Activated naive CD8-positive, alpha-beta T cell (primary cell): Measurements from ENCODE around the gene PDK4.

Source experiments
- H3K27ac Mint-ChIP-seq: one replicate; pipeline ENCODE4 v1.8.0; 2021; ENCODE audit warnings: mixed read lengths
- H3K27me3 Mint-ChIP-seq: one replicate; pipeline ENCODE4 v1.8.0; 2021; ENCODE audit warnings: mixed read lengths
- H3K36me3 Mint-ChIP-seq: one replicate; pipeline ENCODE4 v1.8.0; 2021; ENCODE audit warnings: mixed read lengths
- H3K4me1 Mint-ChIP-seq: one replicate; pipeline ENCODE4 v1.8.0; 2021; ENCODE audit warnings: low read depth, mixed read lengths
- H3K4me3 Mint-ChIP-seq: one replicate; pipeline ENCODE4 v1.8.0; 2021; ENCODE audit warnings: mild to moderate bottlenecking, mixed read lengths
- H3K9me3 Mint-ChIP-seq: one replicate; pipeline ENCODE4 v1.8.0; 2021; ENCODE audit warnings: low read depth, mixed read lengths

The PDK4 gene

DNA sequence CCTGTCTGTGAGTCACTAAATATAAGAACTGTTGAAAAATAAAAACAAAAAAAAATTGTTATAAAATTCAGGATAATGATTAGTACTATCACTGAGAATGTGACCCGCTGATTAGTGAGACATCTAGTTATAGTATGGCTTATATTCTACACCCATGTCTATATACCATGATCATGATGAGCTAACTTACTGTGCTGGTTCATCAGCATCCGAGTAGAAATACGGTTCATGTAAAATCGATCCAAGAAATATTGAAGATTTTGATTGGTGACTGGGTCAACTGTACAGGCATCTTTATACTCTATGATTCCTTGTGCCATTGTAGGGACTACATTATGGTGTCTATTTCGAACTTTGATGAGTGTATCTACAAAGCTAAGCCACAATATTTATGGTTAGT is 3.7 kb downstream of the PDK4 start:
- Mint-ChIP-seq H3K9me3 (no peaks in the 10 kb centered on the region), H3K27ac (no peak overlapping the region), H3K36me3 (no peaks in the 10 kb centered on the region), H3K4me3 (no peak overlapping the region), H3K27me3 (peaks cover 12% of the 10 kb centered on the region), H3K4me1 (peaks cover 2% of the 10 kb centered on the region)

- Mint-ChIP-seq H3K9me3 (no peaks in the 10 kb centered on the region), H3K4me3 (no peak overlapping the region), H3K4me1 (no peaks in the 10 kb centered on the region), H3K36me3 (no peaks in the 10 kb centered on the region), H3K27me3 (peaks cover 6% of the 10 kb centered on the region), H3K27ac (no peak overlapping the region)
Measured at GRCh38 chr7:95590387-95591248, 5.7 kb downstream of the PDK4 start.

DNA sequence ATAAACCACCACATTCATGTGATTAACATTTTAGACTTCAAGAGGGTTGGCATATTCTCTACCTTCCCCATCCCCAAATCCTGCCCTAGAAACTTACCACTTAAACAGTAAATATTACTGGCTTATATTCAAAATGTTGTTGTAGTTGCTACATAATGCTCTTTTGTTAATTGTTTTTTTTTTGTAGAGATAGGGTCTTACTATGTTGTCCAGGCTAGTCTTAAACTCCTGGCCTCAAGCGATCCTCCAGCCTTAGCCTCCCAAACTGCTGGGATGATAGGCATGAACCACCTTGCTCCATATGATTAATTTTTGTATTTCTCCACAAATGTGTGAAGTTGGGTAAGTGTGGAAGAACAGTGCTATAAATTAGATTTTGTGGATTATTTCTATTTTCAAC is 6.5 kb downstream of the PDK4 start:
- Mint-ChIP-seq H3K36me3 (no peaks in the 10 kb centered on the region), H3K27me3 (no peaks in the 10 kb centered on the region), H3K9me3 (no peaks in the 10 kb centered on the region), H3K27ac (no peak overlapping the region), H3K4me3 (no peak overlapping the region), H3K4me1 (no peaks in the 10 kb centered on the region)

DNA sequence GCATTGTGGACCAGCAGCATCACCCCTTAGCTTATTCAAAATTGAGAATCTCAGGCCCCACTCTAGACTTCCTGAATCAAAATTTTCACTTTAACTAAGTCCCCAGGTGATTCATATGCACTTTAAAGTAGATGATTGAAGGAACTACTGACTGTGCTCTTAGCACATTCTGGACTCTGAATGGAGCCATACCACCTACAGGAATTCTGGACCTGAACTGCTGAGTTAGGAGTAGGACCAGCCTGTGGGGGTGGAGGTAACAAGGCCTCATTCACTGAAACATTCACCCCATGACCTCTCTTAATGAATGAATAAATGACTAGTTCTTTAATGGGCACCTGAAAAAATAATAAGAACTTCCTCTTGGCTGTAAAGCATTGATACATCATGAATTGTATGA is 7.3 kb downstream of the PDK4 start:
- Mint-ChIP-seq H3K36me3 (no peaks in the 10 kb centered on the region), H3K9me3 (no peaks in the 10 kb centered on the region), H3K4me3 (no peak overlapping the region), H3K4me1 (no peaks in the 10 kb centered on the region), H3K27me3 (no peaks in the 10 kb centered on the region), H3K27ac (no peak overlapping the region)

DNA sequence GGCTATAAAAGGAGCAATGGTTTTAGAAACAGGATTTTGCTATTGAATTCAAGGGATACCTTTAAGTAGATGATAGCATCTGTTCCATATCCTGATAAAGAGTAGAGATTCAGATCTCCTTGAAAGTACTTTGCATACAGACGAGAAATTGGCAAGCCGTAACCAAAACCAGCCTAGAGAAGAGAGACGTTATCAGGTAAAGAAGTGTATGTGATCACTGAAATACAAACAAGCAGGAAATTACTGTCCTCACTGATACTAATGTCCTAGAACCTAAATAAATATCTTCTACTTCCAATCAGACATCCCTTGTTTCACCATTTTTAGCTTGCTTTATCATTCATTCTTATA is 9.4 kb downstream of the PDK4 start:
- H3K9me3 Mint-ChIP-seq, result no peaks in the 10 kb centered on the region
- H3K4me3 Mint-ChIP-seq, result no peak overlapping the region
- no peak overlapping the region for H3K27ac Mint-ChIP-seq
- H3K4me1 Mint-ChIP-seq, result no peaks in the 10 kb centered on the region
- H3K27me3 Mint-ChIP-seq, result peaks cover 1% of the 10 kb centered on the region
- H3K36me3 Mint-ChIP-seq, result no peaks in the 10 kb centered on the region

GRCh38 chr7:95585426-95585789 is 10.9 kb downstream of the PDK4 start:
- no peak overlapping the region for H3K4me3 Mint-ChIP-seq
- H3K9me3 Mint-ChIP-seq, result no peaks in the 10 kb centered on the region
- H3K4me1 Mint-ChIP-seq, result no peaks in the 10 kb centered on the region
- H3K36me3 Mint-ChIP-seq, result no peaks in the 10 kb centered on the region
- H3K27ac Mint-ChIP-seq, result no peak overlapping the region
- H3K27me3 Mint-ChIP-seq, result peaks cover 3% of the 10 kb centered on the region

DNA sequence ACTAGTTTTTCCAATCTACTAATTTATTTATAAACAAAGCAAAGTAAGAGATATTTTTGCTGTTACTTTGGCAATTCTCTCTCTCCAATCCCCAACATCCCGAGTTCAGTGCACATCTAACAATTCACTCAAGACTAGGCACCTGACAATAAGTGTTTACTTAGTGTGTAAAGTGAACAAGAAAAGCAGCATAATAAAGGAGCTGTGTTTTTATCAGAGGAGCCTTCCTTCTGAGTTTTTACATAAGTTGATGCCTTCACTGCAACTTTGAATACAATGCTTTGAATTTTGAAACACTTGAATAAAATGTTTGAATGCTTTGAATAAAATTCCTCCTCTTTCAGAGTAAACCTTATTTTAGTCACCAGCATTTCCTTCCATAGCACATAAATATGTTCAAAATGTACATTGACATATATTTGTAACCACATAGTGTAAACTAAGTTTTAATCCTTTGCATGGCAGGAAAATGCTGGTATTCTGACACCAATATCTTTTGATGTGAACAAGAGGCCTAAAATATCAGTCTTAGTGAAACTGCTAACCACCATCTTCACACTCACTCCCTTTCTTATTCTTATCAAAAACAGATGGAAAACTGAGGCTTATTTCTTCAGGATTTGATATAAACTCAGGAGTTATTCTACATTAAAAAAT is 11.4 kb downstream of the PDK4 start:
- no peaks in the 10 kb centered on the region for H3K4me1 Mint-ChIP-seq
- H3K27me3 Mint-ChIP-seq, result peaks cover 3% of the 10 kb centered on the region
- H3K27ac Mint-ChIP-seq, result no peak overlapping the region
- H3K4me3 Mint-ChIP-seq, result no peak overlapping the region
- no peaks in the 10 kb centered on the region for H3K9me3 Mint-ChIP-seq
- no peaks in the 10 kb centered on the region for H3K36me3 Mint-ChIP-seq

- Mint-ChIP-seq H3K4me1 (no peaks in the 10 kb centered on the region), H3K36me3 (no peaks in the 10 kb centered on the region), H3K27me3 (peaks cover 3% of the 10 kb centered on the region), H3K4me3 (no peak overlapping the region), H3K27ac (no peak overlapping the region), H3K9me3 (no peaks in the 10 kb centered on the region)
Measured at GRCh38 chr7:95583834-95584621, 12.3 kb downstream of the PDK4 start.

- Mint-ChIP-seq H3K27me3 (peaks cover 3% of the 10 kb centered on the region), H3K4me1 (no peaks in the 10 kb centered on the region), H3K9me3 (no peaks in the 10 kb centered on the region), H3K27ac (no peak overlapping the region), H3K36me3 (no peaks in the 10 kb centered on the region), H3K4me3 (no peak overlapping the region)
Measured at GRCh38 chr7:95582578-95583293, 13.6 kb downstream of the PDK4 start.

DNA sequence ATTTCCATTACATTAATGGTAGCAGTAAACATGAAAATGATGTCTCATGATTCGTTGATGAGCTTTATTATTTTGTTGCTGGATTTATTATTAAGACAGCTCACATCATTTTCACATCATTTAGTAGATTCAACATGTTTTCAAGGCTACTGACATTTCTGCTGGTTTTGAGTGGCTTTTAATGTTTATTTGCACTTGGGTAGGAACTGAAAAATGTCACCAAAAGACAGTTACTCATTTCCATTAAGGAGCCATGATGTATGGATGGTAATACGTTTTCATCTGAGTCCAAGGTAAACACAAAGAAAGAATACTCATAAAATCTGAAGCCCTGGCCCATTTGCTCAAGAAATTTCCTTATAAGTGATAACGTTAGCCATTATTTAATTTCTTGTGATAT is 14.8 kb downstream of the PDK4 start:
- no peaks in the 10 kb centered on the region for H3K36me3 Mint-ChIP-seq
- no peak overlapping the region for H3K4me3 Mint-ChIP-seq
- no peaks in the 10 kb centered on the region for H3K9me3 Mint-ChIP-seq
- no peak overlapping the region for H3K27ac Mint-ChIP-seq
- H3K27me3 Mint-ChIP-seq, result peaks cover 5% of the 10 kb centered on the region
- H3K4me1 Mint-ChIP-seq, result no peaks in the 10 kb centered on the region

- H3K4me1 Mint-ChIP-seq, result no peaks in the 10 kb centered on the region
- peaks cover 9% of the 10 kb centered on the region for H3K27me3 Mint-ChIP-seq
- no peak overlapping the region for H3K4me3 Mint-ChIP-seq
- H3K36me3 Mint-ChIP-seq, result no peaks in the 10 kb centered on the region
- H3K9me3 Mint-ChIP-seq, result peaks cover 3% of the 10 kb centered on the region
- no peak overlapping the region for H3K27ac Mint-ChIP-seq
Measured at GRCh38 chr7:95579318-95579717, 17.0 kb downstream of the PDK4 start.

GRCh38 chr7:95578299-95578855 is 17.9 kb downstream of the PDK4 start:
- H3K36me3 Mint-ChIP-seq, result no peaks in the 10 kb centered on the region
- H3K27ac Mint-ChIP-seq, result no peak overlapping the region
- no peaks in the 10 kb centered on the region for H3K4me1 Mint-ChIP-seq
- peaks cover 9% of the 10 kb centered on the region for H3K27me3 Mint-ChIP-seq
- H3K9me3 Mint-ChIP-seq, result peaks cover 3% of the 10 kb centered on the region
- no peak overlapping the region for H3K4me3 Mint-ChIP-seq

- H3K36me3 Mint-ChIP-seq, result no peaks in the 10 kb centered on the region
- H3K27me3 Mint-ChIP-seq, result peaks cover 7% of the 10 kb centered on the region
- no peak overlapping the region for H3K27ac Mint-ChIP-seq
- H3K4me1 Mint-ChIP-seq, result no peaks in the 10 kb centered on the region
- peaks cover 3% of the 10 kb centered on the region for H3K9me3 Mint-ChIP-seq
- H3K4me3 Mint-ChIP-seq, result no peak overlapping the region
Measured at GRCh38 chr7:95577137-95577536, 19.2 kb downstream of the PDK4 start.

DNA sequence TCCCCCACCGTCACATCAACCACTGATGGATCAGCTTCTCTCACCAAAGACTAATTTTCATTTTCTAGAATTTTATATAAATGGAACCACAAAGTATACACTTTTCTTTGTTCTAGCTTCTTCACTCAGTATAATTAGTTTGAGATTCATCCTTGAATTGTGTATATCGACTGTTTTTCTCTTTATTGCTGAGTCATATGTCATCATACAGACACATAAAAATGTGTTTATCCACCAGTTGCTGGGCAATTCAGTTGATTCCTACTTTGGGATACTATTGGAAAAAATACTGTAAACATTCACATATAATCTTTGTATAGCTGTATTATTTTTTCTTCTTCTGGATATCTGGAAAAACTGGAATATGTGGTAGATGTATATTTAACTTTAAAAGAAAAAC is 26.6 kb downstream of the PDK4 start:
- no peak overlapping the region for H3K4me3 Mint-ChIP-seq
- H3K4me1 Mint-ChIP-seq, result no peaks in the 10 kb centered on the region
- no peaks in the 10 kb centered on the region for H3K27me3 Mint-ChIP-seq
- no peak overlapping the region for H3K27ac Mint-ChIP-seq
- H3K36me3 Mint-ChIP-seq, result no peaks in the 10 kb centered on the region
- H3K9me3 Mint-ChIP-seq, result peaks cover 7% of the 10 kb centered on the region
